ENCODE measurements around the gene OXNAD1. TPM values are rescaled to one million over a fixed set of nuclear protein-coding genes. Genes with fewer than 3 reads are reported as not detected.

Gene OXNAD1
- total RNA-seq, 4 donors from 2014 or later = 10.6 to 16.3 (median 12.6) TPM

DNA sequence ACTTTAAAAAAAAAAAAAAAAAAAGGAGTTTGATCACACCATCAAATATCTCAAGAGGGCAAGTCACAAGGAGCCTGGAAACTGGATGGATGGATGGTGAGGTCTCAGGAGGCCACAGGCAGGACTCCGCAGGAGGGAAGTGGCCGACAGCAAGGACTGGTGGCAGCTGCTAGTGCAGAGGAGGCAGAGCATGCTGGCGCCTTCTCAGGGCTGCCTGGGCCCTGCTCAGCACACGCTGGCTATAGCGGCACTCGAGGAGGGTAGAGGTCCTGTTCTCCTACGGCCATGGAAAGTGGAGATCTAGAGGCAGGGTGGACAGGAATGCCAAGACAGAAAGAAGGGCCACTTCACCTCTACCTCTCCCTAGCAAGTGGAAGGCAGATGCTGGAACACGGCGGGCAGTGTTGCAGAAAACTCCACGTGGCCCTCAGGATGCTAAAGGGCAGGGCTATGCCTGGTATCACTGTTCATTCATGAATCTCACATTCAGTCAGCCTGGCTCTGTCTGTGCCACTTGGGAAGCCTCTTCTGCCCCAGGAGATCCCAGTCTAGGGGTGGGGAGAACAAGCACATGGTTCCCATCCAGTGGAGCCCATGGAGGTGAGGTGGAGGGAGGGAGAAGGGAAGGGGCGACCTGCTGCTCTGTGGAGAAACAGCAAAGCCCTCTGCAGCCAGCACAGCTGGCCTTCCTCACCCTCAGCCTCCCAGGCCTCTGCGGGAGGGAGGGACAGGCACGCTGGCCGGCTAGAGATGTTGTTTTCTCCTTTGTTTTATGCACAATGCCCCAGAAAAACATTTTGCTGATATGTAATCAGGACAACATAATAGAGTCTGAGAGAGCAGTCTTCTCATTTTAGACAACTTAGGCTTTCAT is 71.0 kb downstream of the OXNAD1 start:
- TF ChIP-seq, protein P1, sequence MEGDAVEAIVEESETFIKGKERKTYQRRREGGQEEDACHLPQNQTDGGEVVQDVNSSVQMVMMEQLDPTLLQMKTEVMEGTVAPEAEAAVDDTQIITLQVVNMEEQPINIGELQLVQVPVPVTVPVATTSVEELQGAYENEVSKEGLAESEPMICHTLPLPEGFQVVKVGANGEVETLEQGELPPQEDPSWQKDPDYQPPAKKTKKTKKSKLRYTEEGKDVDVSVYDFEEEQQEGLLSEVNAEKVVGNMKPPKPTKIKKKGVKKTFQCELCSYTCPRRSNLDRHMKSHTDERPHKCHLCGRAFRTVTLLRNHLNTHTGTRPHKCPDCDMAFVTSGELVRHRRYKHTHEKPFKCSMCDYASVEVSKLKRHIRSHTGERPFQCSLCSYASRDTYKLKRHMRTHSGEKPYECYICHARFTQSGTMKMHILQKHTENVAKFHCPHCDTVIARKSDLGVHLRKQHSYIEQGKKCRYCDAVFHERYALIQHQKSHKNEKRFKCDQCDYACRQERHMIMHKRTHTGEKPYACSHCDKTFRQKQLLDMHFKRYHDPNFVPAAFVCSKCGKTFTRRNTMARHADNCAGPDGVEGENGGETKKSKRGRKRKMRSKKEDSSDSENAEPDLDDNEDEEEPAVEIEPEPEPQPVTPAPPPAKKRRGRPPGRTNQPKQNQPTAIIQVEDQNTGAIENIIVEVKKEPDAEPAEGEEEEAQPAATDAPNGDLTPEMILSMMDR (IDR thresholded peaks at IDR 0.05; ENCODE audit: low read depth) = no peak

DNA sequence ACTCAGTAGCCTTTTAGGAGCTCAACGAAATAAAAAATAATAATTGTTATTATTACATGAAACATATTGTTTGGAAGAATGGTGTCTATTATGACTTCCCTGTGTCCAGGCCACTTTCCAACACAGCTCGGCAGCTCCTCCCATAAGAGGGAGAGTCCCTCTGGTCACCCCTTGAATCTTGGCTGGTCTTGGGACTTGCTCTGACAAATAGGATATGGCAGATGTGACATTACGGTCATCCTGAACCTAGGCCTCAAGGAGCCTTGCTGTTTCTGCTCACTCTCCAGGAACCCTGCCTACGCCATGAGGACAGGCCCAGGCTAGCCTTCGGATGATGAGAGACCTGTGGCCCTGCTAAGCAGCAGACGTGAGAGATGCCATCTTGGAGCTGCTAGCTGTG is 71.8 kb downstream of the OXNAD1 start:
- TF ChIP-seq, protein P1 (IDR thresholded peaks at IDR 0.05; ENCODE audit: low read depth) = no peak

DNA sequence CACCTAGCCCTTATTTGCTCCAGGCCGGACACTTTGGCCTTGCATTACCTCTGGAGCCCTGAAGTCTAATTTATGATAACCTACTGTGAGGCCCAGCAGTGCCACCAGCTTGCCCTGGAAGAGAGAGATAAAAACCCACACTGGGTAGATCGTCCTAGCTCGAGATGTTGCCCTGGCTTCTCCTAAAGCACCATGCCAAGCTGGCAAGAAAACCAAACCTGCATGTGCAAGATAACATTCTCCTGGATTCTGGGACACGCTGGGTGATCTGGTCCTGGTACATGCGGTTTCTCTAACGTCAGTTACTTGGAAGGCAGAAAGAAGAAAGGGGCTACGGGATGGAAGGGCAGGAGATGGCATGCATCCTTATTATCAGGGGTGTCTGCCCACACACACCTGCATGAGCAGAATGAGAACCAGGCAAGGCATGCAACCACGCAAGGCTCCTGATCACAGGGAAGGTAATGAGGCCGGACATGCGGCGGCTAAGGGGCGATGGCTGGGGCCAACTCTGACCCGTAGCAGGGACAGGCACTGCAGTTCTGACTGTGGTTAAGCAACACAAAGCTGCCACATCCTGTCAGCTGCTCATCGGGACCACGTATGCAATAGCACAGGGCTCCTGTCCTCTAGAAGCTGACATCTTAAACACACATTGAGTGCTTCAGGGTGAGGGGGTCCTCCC is 73.0 kb downstream of the OXNAD1 start:
- TF ChIP-seq, protein P1 (IDR thresholded peaks at IDR 0.05; ENCODE audit: low read depth) = no peak

DNA sequence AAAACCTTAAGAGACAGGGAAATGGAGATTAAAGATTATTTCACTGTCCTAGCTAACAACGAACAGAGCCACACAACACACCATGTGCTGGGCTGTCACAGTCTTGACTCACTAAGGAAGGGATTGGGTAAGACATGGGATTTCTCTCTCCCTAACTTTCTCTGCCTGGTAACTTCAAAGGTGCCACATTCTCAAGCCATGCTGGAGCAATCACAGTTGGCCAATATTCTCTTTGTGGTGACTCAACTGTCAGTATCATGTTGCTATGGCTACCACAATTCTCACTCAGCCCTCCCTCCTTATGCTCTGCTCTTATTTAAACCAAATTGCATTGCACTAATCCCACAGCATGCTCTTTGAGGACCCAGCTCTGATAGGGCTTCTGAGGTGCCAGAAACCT is 74.0 kb downstream of the OXNAD1 start:
- TF ChIP-seq, protein P1 (IDR thresholded peaks at IDR 0.05; ENCODE audit: low read depth) = no peak

DNA sequence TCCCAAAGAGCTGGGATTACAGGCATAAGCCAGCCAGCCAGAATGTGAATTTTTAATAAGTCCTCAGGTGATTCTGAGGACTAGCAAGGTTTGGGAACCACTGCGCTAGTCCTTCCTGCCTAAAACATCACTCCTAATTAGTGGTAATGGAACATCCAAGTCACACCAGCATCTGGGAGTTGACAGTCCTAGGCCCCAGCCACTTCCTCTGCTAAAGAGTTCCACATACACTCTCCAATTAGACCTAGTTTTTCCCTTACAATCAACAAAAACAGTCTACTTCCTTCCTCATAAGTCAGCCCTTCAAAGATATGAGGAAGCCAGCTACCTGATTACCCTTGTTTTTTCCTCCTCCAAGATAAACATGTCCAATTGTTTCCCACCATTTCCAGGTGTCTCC is 78.1 kb downstream of the OXNAD1 start:
- TF ChIP-seq, protein P1 (IDR thresholded peaks at IDR 0.05; ENCODE audit: low read depth) = no peak

DNA sequence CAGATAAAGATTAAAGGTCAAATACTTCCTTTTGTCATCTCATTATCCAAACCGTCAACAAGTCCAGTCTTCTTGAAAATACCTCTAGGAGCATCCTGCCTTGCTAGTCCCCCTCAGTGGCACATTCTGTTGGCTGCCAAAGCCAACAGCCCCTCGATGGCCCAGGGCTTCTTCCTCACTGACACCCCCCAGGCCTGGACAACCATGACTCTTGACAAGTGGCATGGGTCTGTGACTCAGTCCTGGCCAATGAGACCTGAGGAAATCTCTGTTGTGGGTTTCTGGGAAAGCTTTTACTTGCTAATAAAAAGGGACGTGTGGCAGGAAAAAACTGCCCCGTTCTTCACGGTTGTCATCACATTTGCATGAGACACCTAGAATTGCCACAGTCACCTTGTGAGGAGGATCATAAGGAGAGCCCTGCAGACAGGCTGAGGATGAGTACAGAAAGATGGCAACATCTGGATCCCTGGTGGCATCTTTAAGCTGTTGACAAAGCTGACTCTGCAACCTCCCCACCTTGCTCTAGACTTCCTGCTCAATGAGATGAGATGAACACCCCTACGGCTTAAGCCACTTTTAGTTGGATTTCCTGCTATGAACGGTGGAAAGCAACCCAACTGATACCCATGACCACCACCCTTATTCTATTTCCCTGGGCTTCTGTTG is 81.5 kb downstream of the OXNAD1 start:
- TF ChIP-seq, protein P1 (IDR thresholded peaks at IDR 0.05; ENCODE audit: low read depth) = no peak

DNA sequence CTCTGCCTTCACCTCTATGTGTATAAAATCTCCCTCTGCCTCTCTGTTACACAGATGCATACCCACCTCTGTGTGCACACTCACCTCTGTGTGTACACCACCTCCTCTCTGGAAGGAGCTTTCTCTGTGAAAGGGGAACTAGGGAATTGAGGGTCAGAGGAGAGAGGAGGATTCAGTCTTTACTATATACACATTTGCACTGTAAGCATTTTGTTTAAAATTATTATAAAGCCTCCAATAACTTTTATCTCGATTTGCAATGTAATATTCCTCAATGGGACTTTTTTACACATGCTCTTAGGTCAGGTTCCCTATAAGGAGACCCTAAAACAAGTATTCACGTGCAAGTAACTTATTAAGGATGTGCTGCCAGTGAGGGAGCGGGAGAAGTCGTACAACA is 82.5 kb downstream of the OXNAD1 start:
- TF ChIP-seq, protein P1 (IDR thresholded peaks at IDR 0.05; ENCODE audit: low read depth) = no peak

All from subcutaneous adipose tissue (tissue), 4 donors.